ENCODE results near the gene STEAP1B. TPM values are rescaled to one million over a fixed set of nuclear protein-coding genes. Genes with fewer than 3 reads are reported as not detected.

STEAP1B gene
- total RNA-seq, 1 experiment from 2014 or later: not detected

- no peaks in the 10 kb centered on the region for H3K36me3 ChIP-seq (ENCODE audit: insufficient read depth, low read length)
- no peak for DNase-seq
- peaks cover 92% of the 10 kb centered on the region for H3K4me1 ChIP-seq (ENCODE audit: low read length)
- no peak overlapping the region for H3K4me3 ChIP-seq (ENCODE audit: low read length)
- H4K20me1 ChIP-seq (ENCODE audit: insufficient read depth, low read depth, low read length): no peaks in the 10 kb centered on the region
- no peaks in the 10 kb centered on the region for H3K9me2 ChIP-seq (replicated peaks; ENCODE audit: insufficient read depth, low read length)
- no peaks in the 10 kb centered on the region for H3K9me3 ChIP-seq (ENCODE audit: low read length)
- 0 out of 2 replicates have a peak overlapping the region, but pooled peaks have one; percentile 3 for H2AFZ ChIP-seq (ENCODE audit: low read length)
- H3K27ac ChIP-seq (ENCODE audit: low read length): peak overlapping the region; percentile 82
- no peaks in the 10 kb centered on the region for H3K27me3 ChIP-seq (ENCODE audit: low read length)
- H3K9ac ChIP-seq (ENCODE audit: low read length): no peak overlapping the region
- H3K79me2 ChIP-seq (ENCODE audit: low read length): no peaks in the 10 kb centered on the region
- peak overlapping the region; percentile 15 for H3K4me2 ChIP-seq (ENCODE audit: low read depth, low read length, poor library complexity, severe bottlenecking)
These were observed 114.7 kb downstream of the STEAP1B start for GRCh38 chr7:22385326-22385725.

DNA sequence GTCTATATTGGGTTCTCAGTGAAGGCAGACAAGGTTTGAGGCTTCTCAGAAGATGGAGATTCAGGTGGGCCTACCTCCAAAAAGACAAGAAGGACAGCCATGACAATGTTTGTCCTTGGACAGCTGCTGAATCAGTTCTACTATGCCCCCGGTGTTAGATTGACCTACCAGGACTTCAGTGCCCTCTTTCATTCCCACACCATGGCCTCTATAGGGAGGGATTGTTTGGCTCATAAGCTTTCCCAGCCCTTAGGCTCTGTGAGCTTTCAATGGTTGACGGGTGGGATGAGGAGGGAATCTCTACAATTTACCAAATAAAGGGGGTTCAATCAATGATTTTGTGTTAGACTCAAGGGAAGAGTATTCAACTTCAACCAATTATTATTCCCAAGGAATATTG is 119.7 kb downstream of the STEAP1B start:
- Histone ChIP-seq H3K27me3 (ENCODE audit: low read length) (no peaks in the 10 kb centered on the region), H3K4me1 (ENCODE audit: low read length) (peaks cover 97% of the 10 kb centered on the region), H3K9ac (ENCODE audit: low read length) (no peak overlapping the region), H2AFZ (ENCODE audit: low read length) (no peak overlapping the region), H4K20me1 (ENCODE audit: insufficient read depth, low read depth, low read length) (no peaks in the 10 kb centered on the region), H3K4me2 (ENCODE audit: low read depth, low read length, poor library complexity, severe bottlenecking) (peak overlapping the region; percentile 56), H3K4me3 (ENCODE audit: low read length) (no peak overlapping the region), H3K9me3 (ENCODE audit: low read length) (no peaks in the 10 kb centered on the region), H3K79me2 (ENCODE audit: low read length) (no peaks in the 10 kb centered on the region), H3K27ac (ENCODE audit: low read length) (peak overlapping the region; percentile 82), H3K36me3 (ENCODE audit: insufficient read depth, low read length) (no peaks in the 10 kb centered on the region), H3K9me2 (replicated peaks; ENCODE audit: insufficient read depth, low read length) (no peaks in the 10 kb centered on the region)
- DNase-seq: no peak

DNA sequence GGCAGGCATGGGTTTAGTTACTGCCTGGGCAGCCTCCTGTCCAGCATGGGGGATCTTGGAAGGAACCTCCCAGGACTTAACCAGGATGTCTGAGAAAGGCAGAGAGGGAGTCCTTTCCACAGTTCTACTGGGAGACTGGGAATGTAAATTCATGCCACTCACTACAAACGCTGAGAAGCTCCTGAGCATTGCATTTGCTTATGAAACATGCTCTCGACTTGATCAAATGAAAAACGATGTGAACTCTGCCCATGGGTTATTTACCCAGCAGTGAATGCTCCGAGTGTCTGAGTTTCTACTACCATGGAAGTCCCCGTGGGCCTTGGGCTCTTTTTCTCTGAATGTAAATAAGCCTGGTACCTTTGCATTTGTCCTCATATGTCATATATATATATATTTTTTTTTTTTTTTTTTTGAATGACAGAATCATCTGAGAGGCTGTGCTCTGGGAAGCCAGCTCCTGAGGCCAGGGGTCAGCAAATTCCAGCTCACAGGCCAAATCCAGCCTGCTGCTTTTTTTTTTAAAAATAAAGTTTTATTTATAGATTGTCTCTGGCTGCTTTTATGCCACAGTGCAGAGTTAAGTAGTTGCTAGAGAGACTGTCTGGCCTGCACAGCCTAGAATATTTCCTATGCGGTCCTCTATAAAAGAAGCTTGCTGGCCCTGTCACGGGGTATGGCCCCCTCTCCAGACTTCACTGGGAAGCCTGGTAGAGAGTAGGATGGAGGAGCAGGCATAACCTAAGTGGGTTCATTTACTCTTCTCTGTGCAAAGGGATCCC is 121.6 kb downstream of the STEAP1B start:
- Histone ChIP-seq H3K36me3 (ENCODE audit: insufficient read depth, low read length) (no peaks in the 10 kb centered on the region), H3K4me3 (ENCODE audit: low read length) (peak overlapping the region; percentile 37), H3K27me3 (ENCODE audit: low read length) (no peaks in the 10 kb centered on the region), H3K9me3 (ENCODE audit: low read length) (no peaks in the 10 kb centered on the region), H2AFZ (ENCODE audit: low read length) (peak overlapping the region; percentile 63), H3K4me2 (ENCODE audit: low read depth, low read length, poor library complexity, severe bottlenecking) (peak overlapping the region; percentile 62), H3K9me2 (replicated peaks; ENCODE audit: insufficient read depth, low read length) (no peaks in the 10 kb centered on the region), H3K4me1 (ENCODE audit: low read length) (peaks cover 97% of the 10 kb centered on the region), H3K27ac (ENCODE audit: low read length) (peak overlapping the region; percentile 88), H3K79me2 (ENCODE audit: low read length) (no peaks in the 10 kb centered on the region), H3K9ac (ENCODE audit: low read length) (peak overlapping the region; percentile 56), H4K20me1 (ENCODE audit: insufficient read depth, low read depth, low read length) (no peaks in the 10 kb centered on the region)
- peak; percentile 67 for DNase-seq

DNA sequence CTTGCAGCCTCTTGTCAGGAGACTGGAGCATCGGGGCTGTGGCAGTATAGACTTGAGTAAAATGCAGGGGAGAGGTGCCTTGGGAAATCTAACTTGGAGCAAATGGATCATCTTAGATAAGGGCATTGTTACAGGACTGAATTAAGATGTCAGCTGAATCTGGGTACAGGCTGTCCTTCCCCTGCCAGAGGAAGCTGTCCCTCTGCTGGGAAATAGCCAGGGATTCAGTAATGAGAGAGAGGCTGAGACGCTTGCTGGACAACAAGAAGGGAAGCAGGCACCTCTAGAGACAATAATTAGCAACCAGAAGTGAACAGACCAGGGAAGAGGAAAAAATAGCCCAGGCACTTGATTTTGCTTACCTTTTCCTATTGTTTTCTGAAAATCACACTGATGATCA is 122.3 kb downstream of the STEAP1B start:
- H3K4me3 ChIP-seq (ENCODE audit: low read length): peak overlapping the region; percentile 37
- H3K36me3 ChIP-seq (ENCODE audit: insufficient read depth, low read length): no peaks in the 10 kb centered on the region
- H3K27me3 ChIP-seq (ENCODE audit: low read length): no peaks in the 10 kb centered on the region
- peak overlapping the region; percentile 88 for H3K27ac ChIP-seq (ENCODE audit: low read length)
- H3K4me2 ChIP-seq (ENCODE audit: low read depth, low read length, poor library complexity, severe bottlenecking): peak overlapping the region; percentile 62
- peak overlapping the region; percentile 63 for H2AFZ ChIP-seq (ENCODE audit: low read length)
- DNase-seq: no peak
- no peaks in the 10 kb centered on the region for H3K9me2 ChIP-seq (replicated peaks; ENCODE audit: insufficient read depth, low read length)
- no peaks in the 10 kb centered on the region for H3K79me2 ChIP-seq (ENCODE audit: low read length)
- peaks cover 97% of the 10 kb centered on the region for H3K4me1 ChIP-seq (ENCODE audit: low read length)
- peak overlapping the region; percentile 56 for H3K9ac ChIP-seq (ENCODE audit: low read length)
- no peaks in the 10 kb centered on the region for H3K9me3 ChIP-seq (ENCODE audit: low read length)
- no peaks in the 10 kb centered on the region for H4K20me1 ChIP-seq (ENCODE audit: insufficient read depth, low read depth, low read length)

DNA sequence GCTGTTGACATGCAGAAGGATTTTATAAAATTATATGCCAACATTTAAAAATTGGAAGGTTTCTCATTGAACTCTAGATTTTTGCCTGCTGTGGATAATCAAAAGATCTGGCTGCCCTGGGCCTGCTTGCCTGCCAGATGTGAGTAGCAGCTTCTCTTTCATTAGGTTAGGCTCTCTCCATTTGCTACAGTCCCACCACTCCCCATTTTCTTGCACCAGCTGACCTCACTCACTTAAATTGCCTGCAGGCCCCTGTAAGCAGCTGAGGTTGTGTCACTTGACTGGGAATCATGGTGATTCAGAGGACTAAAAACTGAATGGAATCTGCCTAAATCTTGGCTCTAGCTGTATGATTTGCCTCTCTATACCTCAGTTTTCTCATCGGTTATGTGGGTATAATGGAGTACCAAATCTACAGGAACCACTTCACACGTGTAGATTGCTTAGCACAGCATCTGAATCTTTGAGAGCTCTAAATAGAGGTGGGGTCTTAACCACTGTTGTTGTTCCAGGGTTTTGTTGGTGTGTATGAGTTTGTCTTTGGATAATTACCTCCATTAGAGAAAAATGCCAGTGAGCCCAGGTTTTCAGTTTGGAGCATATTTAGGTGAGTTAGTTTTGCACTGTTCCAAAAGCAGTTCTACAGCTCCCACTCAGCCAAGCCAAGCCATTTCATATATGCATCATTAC is 124.5 kb downstream of the STEAP1B start:
- Histone ChIP-seq H3K27ac (ENCODE audit: low read length) (peak overlapping the region; percentile 88), H3K27me3 (ENCODE audit: low read length) (no peaks in the 10 kb centered on the region), H3K4me2 (ENCODE audit: low read depth, low read length, poor library complexity, severe bottlenecking) (no peak overlapping the region), H3K4me3 (ENCODE audit: low read length) (no peak overlapping the region), H3K4me1 (ENCODE audit: low read length) (peaks cover 95% of the 10 kb centered on the region), H3K36me3 (ENCODE audit: insufficient read depth, low read length) (no peaks in the 10 kb centered on the region), H2AFZ (ENCODE audit: low read length) (peak overlapping the region; percentile 27; the same call in 1 of the 2 replicates), H3K9ac (ENCODE audit: low read length) (no peak overlapping the region), H3K79me2 (ENCODE audit: low read length) (no peaks in the 10 kb centered on the region), H3K9me2 (replicated peaks; ENCODE audit: insufficient read depth, low read length) (no peaks in the 10 kb centered on the region), H3K9me3 (ENCODE audit: low read length) (no peaks in the 10 kb centered on the region), H4K20me1 (ENCODE audit: insufficient read depth, low read depth, low read length) (no peaks in the 10 kb centered on the region)
- no peak for DNase-seq

- no peak overlapping the region for H3K9ac ChIP-seq (ENCODE audit: low read length)
- no peaks in the 10 kb centered on the region for H3K36me3 ChIP-seq (ENCODE audit: insufficient read depth, low read length)
- no peak overlapping the region for H2AFZ ChIP-seq (ENCODE audit: low read length)
- H3K9me3 ChIP-seq (ENCODE audit: low read length): no peaks in the 10 kb centered on the region
- no peaks in the 10 kb centered on the region for H3K9me2 ChIP-seq (replicated peaks; ENCODE audit: insufficient read depth, low read length)
- DNase-seq: no peak
- no peak overlapping the region for H3K4me3 ChIP-seq (ENCODE audit: low read length)
- H3K4me1 ChIP-seq (ENCODE audit: low read length): peaks cover 93% of the 10 kb centered on the region
- peak overlapping the region; percentile 88 for H3K27ac ChIP-seq (ENCODE audit: low read length)
- no peak overlapping the region for H3K4me2 ChIP-seq (ENCODE audit: low read depth, low read length, poor library complexity, severe bottlenecking)
- H3K27me3 ChIP-seq (ENCODE audit: low read length): no peaks in the 10 kb centered on the region
- no peaks in the 10 kb centered on the region for H3K79me2 ChIP-seq (ENCODE audit: low read length)
- no peaks in the 10 kb centered on the region for H4K20me1 ChIP-seq (ENCODE audit: insufficient read depth, low read depth, low read length)
These were observed 126.1 kb downstream of the STEAP1B start for GRCh38 chr7:22373911-22374310.

DNA sequence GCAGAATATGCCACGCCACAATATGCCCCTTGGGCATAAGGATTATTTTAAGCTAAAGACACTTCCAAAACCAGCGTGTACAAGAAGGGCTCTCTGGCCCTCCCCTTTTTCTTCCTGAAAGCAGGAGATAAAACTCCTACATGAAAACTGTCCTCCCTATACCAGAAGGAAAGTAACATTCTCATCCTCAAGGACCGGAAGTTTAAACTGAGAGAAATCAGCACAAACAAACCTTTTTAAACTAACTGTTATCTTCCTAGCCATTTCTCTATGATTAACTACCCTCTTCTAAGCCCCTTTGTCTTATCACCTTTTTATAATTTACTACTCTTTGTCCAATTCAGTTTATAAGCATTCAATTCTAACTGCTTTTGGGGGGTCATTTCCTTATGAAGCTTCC is 126.6 kb downstream of the STEAP1B start:
- Histone ChIP-seq H2AFZ (ENCODE audit: low read length) (peak overlapping the region; percentile 82), H3K9me2 (replicated peaks; ENCODE audit: insufficient read depth, low read length) (no peaks in the 10 kb centered on the region), H3K4me2 (ENCODE audit: low read depth, low read length, poor library complexity, severe bottlenecking) (peak overlapping the region; percentile 30), H3K9me3 (ENCODE audit: low read length) (no peaks in the 10 kb centered on the region), H4K20me1 (ENCODE audit: insufficient read depth, low read depth, low read length) (no peaks in the 10 kb centered on the region), H3K9ac (ENCODE audit: low read length) (no peak overlapping the region), H3K4me3 (ENCODE audit: low read length) (no peak overlapping the region), H3K4me1 (ENCODE audit: low read length) (peaks cover 90% of the 10 kb centered on the region), H3K79me2 (ENCODE audit: low read length) (no peaks in the 10 kb centered on the region), H3K27me3 (ENCODE audit: low read length) (no peaks in the 10 kb centered on the region), H3K36me3 (ENCODE audit: insufficient read depth, low read length) (no peaks in the 10 kb centered on the region), H3K27ac (ENCODE audit: low read length) (0 out of 2 replicates have a peak overlapping the region, but pooled peaks have one; percentile 25)
- no peak for DNase-seq

DNA sequence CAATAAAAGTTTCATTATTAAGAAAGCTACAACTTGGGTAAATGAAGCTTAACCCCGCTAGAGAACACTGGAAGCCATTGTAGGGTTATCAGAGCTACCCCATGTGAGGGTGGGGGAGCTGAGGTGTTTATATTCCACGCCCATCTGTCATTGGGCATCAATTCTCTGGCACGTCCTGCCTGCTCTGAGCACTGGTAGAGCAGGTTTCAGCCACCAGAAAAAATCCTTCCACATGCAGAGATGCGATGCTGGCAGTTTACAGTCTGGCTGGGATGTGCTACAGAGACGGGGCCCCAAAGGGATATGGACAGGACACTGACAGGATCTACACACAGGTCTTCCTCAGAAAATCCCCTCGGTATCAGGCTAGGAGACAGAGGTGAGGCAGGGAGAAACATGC is 127.1 kb downstream of the STEAP1B start:
- Histone ChIP-seq H3K27me3 (ENCODE audit: low read length) (no peaks in the 10 kb centered on the region), H3K9ac (ENCODE audit: low read length) (no peak overlapping the region), H3K4me1 (ENCODE audit: low read length) (peaks cover 85% of the 10 kb centered on the region), H3K79me2 (ENCODE audit: low read length) (no peaks in the 10 kb centered on the region), H3K4me2 (ENCODE audit: low read depth, low read length, poor library complexity, severe bottlenecking) (peak overlapping the region; percentile 30), H3K36me3 (ENCODE audit: insufficient read depth, low read length) (no peaks in the 10 kb centered on the region), H3K27ac (ENCODE audit: low read length) (peak overlapping the region; percentile 25; the same call in 1 of the 2 replicates), H3K4me3 (ENCODE audit: low read length) (no peak overlapping the region), H4K20me1 (ENCODE audit: insufficient read depth, low read depth, low read length) (no peaks in the 10 kb centered on the region), H2AFZ (ENCODE audit: low read length) (peak overlapping the region; percentile 82), H3K9me2 (replicated peaks; ENCODE audit: insufficient read depth, low read length) (no peaks in the 10 kb centered on the region), H3K9me3 (ENCODE audit: low read length) (no peaks in the 10 kb centered on the region)
- no peak for DNase-seq

Data from Karpas-422 (cell line).